Panc1 (cell line): ENCODE measurements around the gene TSPOAP1. TPM values are rescaled to one million over a fixed set of nuclear protein-coding genes. Genes with fewer than 3 reads are reported as not detected.

Experiments
- ATAC-seq: fragments of 200-7000 bp; cut with Tn5 transposase; 2 replicates; pipeline ENCODE4 v1.9.1; 2020; ENCODE audit warnings: mild to moderate bottlenecking, moderate library complexity
- BruUV-seq: library from RNA; stranded (reverse); fragments of 400-500 nt; replicated peaks from 2 replicates; lab custom pipeline; 2021; lab: Mats Ljungman, UMichigan
- CTCF ChIA-PET: fragments of 300-600 bp; sonication (Branson Sonifier 250); formaldehyde crosslinking; loops from one replicate; lab custom pipeline; 2022; ENCODE audit warnings: antibody characterized with exemption; lab: Charles Lee
- POLR2A ChIA-PET: fragments of 300-600 bp; sonication (Branson Sonifier 250); formaldehyde crosslinking; loops from one replicate; lab custom pipeline; 2022; ENCODE audit warnings: antibody characterized with exemption; lab: Charles Lee
- DNase-seq: peaks from one replicate; pipeline ENCODE4 v3.0.0-alpha.2; 2010; ENCODE audit warnings: low read depth, low spot score
- H3K27ac ChIP-seq: 2 replicates; pipeline ENCODE4 v1.5.1; 2011; ENCODE audit warnings: mild to moderate bottlenecking, low read length, inconsistent platforms
- H3K27me3 ChIP-seq: fragments of 200-500 bp; sonication (Bioruptor generic); 2 replicates; pipeline ENCODE4 v1.6.0; 2014; ENCODE audit warnings: low read length, inconsistent platforms; ENCODE audit not compliant: control insufficient read depth, insufficient read depth
- H3K36me3 ChIP-seq: fragments of 200-500 bp; sonication (Bioruptor generic); 2 replicates; pipeline ENCODE4 v1.5.1; 2014; ENCODE audit warnings: inconsistent platforms, mild to moderate bottlenecking, low read length, moderate library complexity; ENCODE audit not compliant: control insufficient read depth, insufficient read depth
- H3K4me1 ChIP-seq: 2 replicates; pipeline ENCODE4 v1.5.1; 2011; ENCODE audit warnings: inconsistent platforms, mild to moderate bottlenecking, low read length, moderate library complexity; ENCODE audit not compliant: control insufficient read depth, insufficient read depth
- H3K4me3 ChIP-seq, 2 experiments: 2 replicates each; pipeline ENCODE4 v1.5.1; 2011 to 2012; ENCODE audit warnings: low read depth in 2 of 2, low read length in 2 of 2, mild to moderate bottlenecking in 2 of 2, inconsistent platforms in 1 of 2, moderate library complexity in 1 of 2
- H3K9me3 ChIP-seq: fragments of 200-500 bp; sonication (Bioruptor generic); 2 replicates; pipeline ENCODE4 v1.5.1; 2014; ENCODE audit warnings: low read depth, mild to moderate bottlenecking, inconsistent platforms, low read length, moderate library complexity; ENCODE audit not compliant: control insufficient read depth, insufficient read depth
- POLR2AphosphoS5 ChIP-seq: IDR thresholded peaks from 2 replicates; pipeline ENCODE4 v1.6.1; 2012; ENCODE audit warnings: mild to moderate bottlenecking, low read depth, low read length, moderate library complexity
- REST ChIP-seq, 2 experiments: IDR thresholded peaks; 2 replicates each; pipeline ENCODE4 v1.6.1; 2011 to 2012; ENCODE audit warnings: low read depth in 2 of 2, control low read depth in 1 of 2, low read length in 1 of 2, mild to moderate bottlenecking in 1 of 2, moderate library complexity in 1 of 2; ENCODE audit not compliant: insufficient read depth in 1 of 2
- SIN3A ChIP-seq: IDR thresholded peaks from 2 replicates; pipeline ENCODE4 v1.6.1; 2012; ENCODE audit warnings: low read depth, mild to moderate bottlenecking, low read length, moderate library complexity, borderline replicate concordance; ENCODE audit not compliant: insufficient read depth
- TCF7L2 ChIP-seq: IDR thresholded peaks from 2 replicates; pipeline ENCODE4 v1.6.1; 2011; ENCODE audit warnings: mild to moderate bottlenecking, low read depth, low read length, inconsistent platforms
- in situ Hi-C: cut with HindIII; loops from 2 replicates; pipeline ENCODE4 v1.10.0; 2016; ENCODE audit warnings: low sequenced_read_pairs, low pct_unique_long_range_greater_than_20kb
- intact Hi-C: fragments of 100-400 bp; cut with micrococcal nuclease; formaldehyde crosslinking; loops from one replicate; pipeline ENCODE4 v1.10.0; 2022; ENCODE audit not compliant: unreplicated experiment
- total RNA-seq: library from RNA; stranded (reverse); gene quantifications from one replicate; pipeline ENCODE4 v1.2.1, GENCODE V29; 2021; ENCODE audit not compliant: unreplicated experiment
- TF ChIP-seq, protein P1 (sequence below): fragments of 450-650 bp; IDR thresholded peaks from 2 replicates; pipeline ENCODE4 v1.5.1; 2017; ENCODE audit warnings: mild to moderate bottlenecking

The TSPOAP1 gene
- total RNA-seq, 1 experiment from 2014 or later, result 0.05 TPM

DNA sequence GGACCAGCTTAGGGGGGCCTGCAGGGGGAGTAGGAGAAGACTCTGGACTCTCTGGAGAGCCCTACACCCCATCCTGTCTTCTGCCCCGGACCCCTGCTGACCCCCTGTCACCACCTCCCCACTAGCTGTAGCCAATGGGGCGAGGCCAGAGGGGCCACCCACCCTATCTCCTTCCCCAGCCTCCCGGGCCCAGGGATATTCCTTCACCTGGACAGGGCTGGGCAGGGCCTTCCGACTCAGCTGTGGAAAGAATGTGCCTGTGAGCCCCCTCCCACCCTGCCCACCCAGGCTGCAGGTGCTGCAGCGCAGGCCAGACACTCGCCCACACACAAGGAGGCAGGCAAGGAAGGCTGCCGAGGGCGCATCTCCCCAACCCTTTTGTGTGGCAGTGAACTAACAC, 23.0 kb downstream of the TSPOAP1 start:
- BruUV-seq, result no TSS peak
- H3K4me3 ChIP-seq, result no peak overlapping the region
- no peak for TF ChIP-seq SIN3A
- no peak for TF ChIP-seq REST (IDR thresholded peaks at IDR 0.05; ENCODE audit: insufficient read depth in 1 of 2, low read depth in 2 of 2, low read length in 1 of 2)
- no peak for TF ChIP-seq POLR2AphosphoS5
- TF ChIP-seq, protein P1, sequence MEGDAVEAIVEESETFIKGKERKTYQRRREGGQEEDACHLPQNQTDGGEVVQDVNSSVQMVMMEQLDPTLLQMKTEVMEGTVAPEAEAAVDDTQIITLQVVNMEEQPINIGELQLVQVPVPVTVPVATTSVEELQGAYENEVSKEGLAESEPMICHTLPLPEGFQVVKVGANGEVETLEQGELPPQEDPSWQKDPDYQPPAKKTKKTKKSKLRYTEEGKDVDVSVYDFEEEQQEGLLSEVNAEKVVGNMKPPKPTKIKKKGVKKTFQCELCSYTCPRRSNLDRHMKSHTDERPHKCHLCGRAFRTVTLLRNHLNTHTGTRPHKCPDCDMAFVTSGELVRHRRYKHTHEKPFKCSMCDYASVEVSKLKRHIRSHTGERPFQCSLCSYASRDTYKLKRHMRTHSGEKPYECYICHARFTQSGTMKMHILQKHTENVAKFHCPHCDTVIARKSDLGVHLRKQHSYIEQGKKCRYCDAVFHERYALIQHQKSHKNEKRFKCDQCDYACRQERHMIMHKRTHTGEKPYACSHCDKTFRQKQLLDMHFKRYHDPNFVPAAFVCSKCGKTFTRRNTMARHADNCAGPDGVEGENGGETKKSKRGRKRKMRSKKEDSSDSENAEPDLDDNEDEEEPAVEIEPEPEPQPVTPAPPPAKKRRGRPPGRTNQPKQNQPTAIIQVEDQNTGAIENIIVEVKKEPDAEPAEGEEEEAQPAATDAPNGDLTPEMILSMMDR, result no peak
- no peak for TF ChIP-seq TCF7L2
- H3K36me3 ChIP-seq, result no peaks in the 10 kb centered on the region
- intact Hi-C loops, result no loop called here
- no peak for DNase-seq
- no peaks in the 10 kb centered on the region for H3K4me1 ChIP-seq
- in situ Hi-C loops, result no loop called here
- H3K9me3 ChIP-seq, result no peaks in the 10 kb centered on the region
- ChIA-PET POLR2A (no interaction called here), CTCF (interaction anchor here (0.6 kb wide), 1 partner anchor 326 kb away, joined by 3 read pairs; no protein-coding TSS in a partner anchor)
- ATAC-seq, result no peak
- H3K27me3 ChIP-seq, result no peaks in the 10 kb centered on the region
- no peak overlapping the region for H3K27ac ChIP-seq

DNA sequence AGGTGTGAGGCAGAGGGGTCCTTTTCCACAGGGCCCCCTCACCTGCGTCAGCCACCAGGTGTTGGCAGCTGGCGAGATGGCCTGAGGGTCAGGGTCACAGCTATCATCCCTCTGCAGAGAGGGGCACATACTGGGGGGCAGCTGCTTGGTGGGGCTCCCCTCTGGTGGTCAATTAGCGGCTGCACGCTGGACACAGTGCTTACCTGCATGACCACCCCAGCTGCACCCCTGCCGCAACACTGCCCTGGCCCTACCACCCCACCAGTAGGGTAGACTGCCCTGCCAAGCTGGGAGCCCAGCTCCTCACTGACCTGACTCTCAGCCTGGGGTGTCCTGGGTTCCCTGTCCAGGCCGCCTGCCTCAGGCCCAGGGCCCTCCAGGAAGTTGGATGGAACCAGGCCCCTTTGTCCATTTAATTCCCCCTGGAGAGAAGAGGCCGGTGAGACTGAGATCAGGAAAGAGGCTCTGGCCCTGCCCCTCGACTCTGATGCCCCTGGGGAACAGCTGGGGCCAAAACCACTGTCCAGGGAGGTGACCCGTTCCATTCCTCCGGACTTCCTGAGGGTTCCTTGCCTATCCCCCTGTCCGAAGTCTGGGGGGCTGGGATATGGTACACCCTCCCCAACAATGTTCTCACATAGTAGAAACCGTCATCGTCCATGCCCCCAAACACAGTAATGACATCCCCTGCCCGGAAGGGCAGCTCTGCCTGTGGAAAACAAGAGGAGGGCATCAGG, 23.7 kb downstream of the TSPOAP1 start:
- no peaks in the 10 kb centered on the region for H3K4me1 ChIP-seq
- no peaks in the 10 kb centered on the region for H3K36me3 ChIP-seq
- DNase-seq, result no peak
- BruUV-seq, result no TSS peak
- no peaks in the 10 kb centered on the region for H3K27me3 ChIP-seq
- no peak overlapping the region for H3K4me3 ChIP-seq
- ChIA-PET CTCF (no interaction called here), POLR2A (no interaction called here)
- 0 out of 2 replicates have a peak, but pooled peaks have one; percentile 28 for ATAC-seq
- in situ Hi-C loops, result no loop called here
- H3K9me3 ChIP-seq, result no peaks in the 10 kb centered on the region
- no peak overlapping the region for H3K27ac ChIP-seq
- intact Hi-C loops, result no loop called here
- TF ChIP-seq POLR2AphosphoS5 (no peak), TCF7L2 (no peak), SIN3A (no peak), REST (IDR thresholded peaks at IDR 0.05; ENCODE audit: insufficient read depth in 1 of 2, low read depth in 2 of 2, low read length in 1 of 2) (no peak)
- TF ChIP-seq, protein P1, result no peak
